ENCODE data around the gene ZNF740.

GRCh38 chr12:53223389-53224060, 43.0 kb downstream of the ZNF740 start:
- no peak for TF ChIP-seq EZH2 (IDR thresholded peaks at IDR 0.05; ENCODE audit: insufficient read depth, poor library complexity, severe bottlenecking)
- no peak for TF ChIP-seq EZH2phosphoT487 (IDR thresholded peaks at IDR 0.05; ENCODE audit: insufficient read depth, low read depth)

Data from GM23248 (cell line).